HG03571 (cell line): ENCODE results near the gene CCDC149.

Source experiments
- ATAC-seq: cut with Tn5 transposase; IDR thresholded peaks from one replicate; pipeline ENCODE4 v1.9.1; 2021; ENCODE audit not compliant: unreplicated experiment

The CCDC149 gene

GRCh38 chr4:24881508-24882196, 31.2 kb downstream of the CCDC149 start:
- ATAC-seq: no peak

- ATAC-seq: no peak
Measured at GRCh38 chr4:24880186-24880585, 32.7 kb downstream of the CCDC149 start.

- ATAC-seq: no peak
Measured at GRCh38 chr4:24878636-24879016, 34.2 kb downstream of the CCDC149 start.

GRCh38 chr4:24877868-24878635, 34.8 kb downstream of the CCDC149 start:
- ATAC-seq: no peak

GRCh38 chr4:24876431-24876830, 36.4 kb downstream of the CCDC149 start:
- ATAC-seq: no peak

GRCh38 chr4:24872720-24873119, 40.1 kb downstream of the CCDC149 start:
- ATAC-seq: no peak

GRCh38 chr4:24871210-24871609, 41.6 kb downstream of the CCDC149 start:
- no peak for ATAC-seq

GRCh38 chr4:24867766-24868296, 45.0 kb downstream of the CCDC149 start:
- no peak for ATAC-seq

DNA sequence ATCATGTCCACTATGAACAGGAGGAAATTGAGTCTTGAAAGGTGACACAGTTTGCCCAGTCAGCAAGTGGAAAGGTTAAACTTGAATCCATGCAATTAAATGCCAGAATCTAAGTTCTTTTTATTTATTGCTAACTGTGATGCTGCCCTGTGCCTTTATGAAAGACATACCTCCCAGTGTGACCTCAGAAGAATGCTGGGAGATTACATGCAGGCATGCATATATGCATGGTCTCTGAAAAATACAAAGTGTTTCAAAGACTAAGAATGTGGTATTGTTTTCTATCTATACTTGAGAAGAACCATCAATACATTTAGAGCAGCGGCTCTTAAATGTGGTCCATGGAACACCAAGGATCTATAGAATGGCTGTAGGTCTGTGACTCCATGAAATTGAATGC, 45.6 kb downstream of the CCDC149 start:
- no peak for ATAC-seq

- ATAC-seq: no peak
Measured at GRCh38 chr4:24865401-24865800, 47.4 kb downstream of the CCDC149 start.

DNA sequence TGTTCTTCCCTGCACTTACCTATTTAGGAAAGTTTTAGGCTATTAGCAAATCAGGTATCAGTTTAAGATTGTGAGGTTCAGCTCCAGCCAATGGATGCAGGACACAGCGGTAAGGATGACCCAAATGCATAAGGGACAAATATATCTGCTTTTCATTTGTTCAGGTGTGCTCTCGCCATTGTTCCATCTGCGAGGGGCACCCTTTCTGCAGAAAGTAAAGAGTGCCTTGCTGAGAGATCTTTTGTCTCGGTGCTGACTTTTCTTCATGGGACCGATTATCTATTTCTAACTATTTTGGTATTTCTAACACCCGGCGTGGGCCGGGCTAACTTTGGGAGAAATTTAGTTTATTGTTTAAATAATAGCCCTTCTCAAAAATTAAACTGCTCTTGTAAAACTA, 49.0 kb downstream of the CCDC149 start:
- ATAC-seq: no peak

- peak; percentile 77 for ATAC-seq
Measured at GRCh38 chr4:24862073-24862751, 50.6 kb downstream of the CCDC149 start.

GRCh38 chr4:24858550-24858949, 54.3 kb downstream of the CCDC149 start:
- no peak for ATAC-seq

DNA sequence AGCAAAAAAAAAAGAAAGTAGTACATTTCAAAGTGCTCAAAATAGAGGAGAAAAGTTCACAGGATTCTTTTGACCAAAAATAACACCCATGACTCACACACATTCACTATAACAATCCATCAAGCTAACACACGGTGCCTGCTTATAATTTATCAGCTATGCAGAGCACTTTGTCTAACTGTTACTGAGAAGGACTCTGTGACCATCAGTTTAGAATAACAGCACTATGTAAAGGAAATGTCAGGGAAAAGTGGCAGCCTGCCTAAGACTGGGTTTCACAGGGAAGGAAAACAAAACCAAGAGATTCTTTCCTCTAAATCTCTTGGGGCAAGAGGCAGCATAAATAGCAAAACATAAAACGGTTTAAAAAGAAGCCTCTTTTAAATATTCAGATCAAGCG, 54.8 kb downstream of the CCDC149 start:
- ATAC-seq: no peak

DNA sequence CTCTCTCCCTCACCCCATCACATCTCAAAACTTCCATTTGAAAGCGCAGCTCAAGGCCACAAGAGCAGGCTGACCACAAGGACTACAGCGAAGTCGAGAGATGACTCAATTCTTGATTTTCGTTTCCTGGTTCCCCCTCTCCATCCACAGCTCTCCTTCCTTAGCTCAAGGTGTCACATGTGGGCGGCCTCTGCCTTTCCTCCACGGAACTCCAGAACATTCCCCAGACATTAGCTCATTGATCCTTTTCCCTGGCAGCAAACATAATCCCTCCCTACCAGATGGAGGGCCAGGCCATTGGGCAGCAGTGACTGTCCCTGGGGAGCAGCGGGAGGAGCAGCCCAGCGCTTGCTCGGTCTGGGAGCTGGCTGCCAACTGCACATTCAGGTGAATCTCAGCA, 56.3 kb downstream of the CCDC149 start:
- ATAC-seq: peak; percentile 95

GRCh38 chr4:24855741-24856140, 57.1 kb downstream of the CCDC149 start:
- no peak for ATAC-seq

GRCh38 chr4:24853142-24853541, 59.7 kb downstream of the CCDC149 start:
- ATAC-seq: no peak

DNA sequence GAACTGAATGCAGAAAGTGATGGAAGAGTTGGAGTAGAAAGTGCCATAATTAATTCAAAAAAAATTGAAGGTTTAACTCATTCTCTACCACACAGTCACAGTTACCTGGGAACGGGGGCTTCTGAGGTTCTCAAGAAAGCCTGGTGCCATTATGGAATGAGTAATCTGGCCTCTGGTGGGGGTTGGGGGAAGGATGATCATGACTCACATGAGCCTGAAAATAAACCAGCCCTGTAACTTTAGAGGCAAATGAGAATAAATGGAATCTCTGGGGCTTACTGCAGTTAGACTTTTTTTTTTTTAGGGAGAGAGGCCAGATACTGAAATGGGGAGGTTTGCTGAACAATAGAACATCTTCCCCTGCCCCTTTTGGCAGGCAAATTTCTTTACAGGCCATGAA, 62.2 kb downstream of the CCDC149 start:
- ATAC-seq: no peak

DNA sequence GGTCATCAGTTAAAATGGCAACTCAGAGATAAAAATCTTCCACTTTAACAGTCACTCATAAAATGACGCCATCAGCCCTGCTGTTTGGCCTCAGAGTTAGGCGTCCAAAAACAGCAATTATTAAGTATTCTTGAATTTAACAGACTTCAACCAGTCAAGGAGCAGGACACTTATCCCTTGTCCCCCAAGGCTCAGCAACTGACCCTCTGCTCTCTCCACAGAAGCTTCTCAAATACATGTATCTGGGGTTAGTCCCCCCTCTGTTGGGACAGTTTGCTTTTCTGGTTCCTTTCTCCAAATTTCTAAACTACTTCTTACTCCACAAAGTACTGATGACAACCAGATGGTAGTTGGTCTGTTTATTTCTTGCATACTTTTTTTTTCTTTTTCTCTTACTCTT, 63.1 kb downstream of the CCDC149 start:
- no peak for ATAC-seq

GRCh38 chr4:24849351-24849750, 63.5 kb downstream of the CCDC149 start:
- ATAC-seq: no peak

DNA sequence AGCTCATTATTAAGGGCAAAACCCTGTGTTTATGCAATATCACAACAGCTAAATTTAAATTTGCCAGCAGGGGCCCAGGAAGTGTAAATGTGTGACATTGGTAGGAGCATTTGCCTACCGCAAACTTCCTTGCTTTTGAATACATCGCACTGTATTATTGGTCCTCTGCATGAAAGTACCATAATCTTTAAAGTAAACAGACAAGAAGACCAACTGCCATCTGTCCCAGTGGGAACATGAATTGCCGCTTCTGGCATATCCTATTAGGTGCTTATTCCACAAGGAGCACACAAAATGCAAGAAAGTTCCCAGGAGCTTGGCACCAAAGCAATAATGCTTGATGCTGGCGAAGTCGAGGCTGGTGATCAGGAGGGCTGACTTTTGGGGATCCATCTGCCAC, 66.1 kb downstream of the CCDC149 start:
- no peak for ATAC-seq

DNA sequence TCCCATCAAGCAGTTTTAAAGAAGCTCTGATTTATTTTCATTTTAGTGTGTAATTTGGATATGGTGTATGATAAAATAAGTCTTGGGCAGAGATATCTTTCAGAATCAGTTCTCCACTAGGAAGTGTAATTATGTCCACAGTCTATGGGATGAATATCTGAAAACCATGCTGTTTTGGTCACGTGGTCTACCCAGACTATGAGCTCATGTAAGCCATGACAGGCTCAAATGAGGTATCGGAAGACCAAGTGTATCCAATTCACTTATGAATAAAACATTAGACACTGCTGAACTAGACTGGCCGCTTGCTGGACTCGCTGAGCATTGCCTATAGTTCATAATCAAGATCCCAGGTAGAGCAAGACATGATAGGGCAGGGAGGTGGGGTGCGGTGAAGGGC, 66.9 kb downstream of the CCDC149 start:
- no peak for ATAC-seq
